Thoracic aorta (tissue), 2 donors: Measurements from ENCODE around the gene TLE4. TPM values are rescaled to one million over a fixed set of nuclear protein-coding genes. Genes with fewer than 3 reads are reported as not detected.

ENCODE experiments used
- ATAC-seq: fragments of 150-250 bp; one replicate; pipeline ENCODE4 v1.8.0; 2017; ENCODE audit warnings: low read depth; ENCODE audit not compliant: insufficient number of reproducible peaks, low FRiP score
- DNase-seq: peaks from one replicate; pipeline ENCODE4 v3.0.0-alpha.2; 2020; ENCODE audit warnings: low spot score
- H3K27ac ChIP-seq, 2 donors: fragments of 200-600 bp; sonication (generic); 1 replicate in 1 of 2; 2 replicates in 1 of 2; pipeline ENCODE4 v1.5.1; 2016; ENCODE audit warnings: mild to moderate bottlenecking in 2 of 2, moderate library complexity in 2 of 2
- H3K27me3 ChIP-seq: fragments of 200-600 bp; sonication (generic); replicated peaks from 2 replicates; pipeline ENCODE4 v1.6.0; 2016; ENCODE audit warnings: mild to moderate bottlenecking; ENCODE audit not compliant: insufficient read depth
- H3K36me3 ChIP-seq: fragments of 200-600 bp; sonication (generic); one replicate; pipeline ENCODE4 v1.5.1; 2016
- H3K4me1 ChIP-seq, 2 donors: fragments of 200-600 bp; sonication (generic); 1 replicate in 1 of 2; 2 replicates in 1 of 2; pipeline versions ENCODE4 v1.5.1 to v1.6.0; 2016; ENCODE audit warnings: low read depth in 2 of 2, mild to moderate bottlenecking in 1 of 2; ENCODE audit not compliant: control insufficient read depth in 1 of 2
- H3K4me3 ChIP-seq: fragments of 200-600 bp; sonication (generic); 2 replicates; pipeline ENCODE4 v1.5.1; 2016; ENCODE audit warnings: mild to moderate bottlenecking
- H3K9me3 ChIP-seq: fragments of 200-600 bp; sonication (generic); 2 replicates; pipeline ENCODE4 v1.5.1; 2016
- total RNA-seq, 2 donors: library from RNA; depleted of rRNA; stranded (reverse); fragments of >200 nt; gene quantifications; one replicate each; pipeline versions ENCODE4 v1.1.0 to v1.2.3, GENCODE V29; 2016
- TF ChIP-seq, protein P1 (sequence below): fragments of 200-600 bp; sonication (generic); IDR thresholded peaks from one replicate; pipeline ENCODE4 v1.5.1; 2019; ENCODE audit warnings: antibody characterized with exemption

TLE4 gene
- total RNA-seq, 2 donors from 2014 or later, result 19.7 to 44.1 TPM

DNA sequence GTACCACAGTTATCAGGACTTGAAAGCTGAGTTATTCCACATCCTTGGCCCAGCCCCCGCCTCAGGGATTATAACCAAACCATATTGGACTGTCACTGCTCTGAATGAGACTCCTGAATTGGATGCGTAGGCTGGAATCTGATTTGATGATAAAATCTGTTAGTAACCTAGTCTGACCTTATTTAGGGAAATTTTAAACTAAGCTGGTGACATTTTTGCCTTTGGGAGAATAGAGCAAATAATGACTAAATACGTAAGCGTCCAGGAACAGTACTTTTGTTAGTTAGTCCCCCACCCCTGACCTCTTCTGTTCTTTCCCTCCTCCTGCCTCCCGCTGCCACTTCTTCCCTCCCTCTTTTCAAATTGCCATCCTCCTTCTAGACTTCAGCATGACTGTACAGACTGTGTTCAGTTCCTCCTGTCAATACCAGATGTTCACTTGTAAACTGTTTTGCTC is 92.6 kb downstream of the TLE4 start:
- TF ChIP-seq, protein P1, sequence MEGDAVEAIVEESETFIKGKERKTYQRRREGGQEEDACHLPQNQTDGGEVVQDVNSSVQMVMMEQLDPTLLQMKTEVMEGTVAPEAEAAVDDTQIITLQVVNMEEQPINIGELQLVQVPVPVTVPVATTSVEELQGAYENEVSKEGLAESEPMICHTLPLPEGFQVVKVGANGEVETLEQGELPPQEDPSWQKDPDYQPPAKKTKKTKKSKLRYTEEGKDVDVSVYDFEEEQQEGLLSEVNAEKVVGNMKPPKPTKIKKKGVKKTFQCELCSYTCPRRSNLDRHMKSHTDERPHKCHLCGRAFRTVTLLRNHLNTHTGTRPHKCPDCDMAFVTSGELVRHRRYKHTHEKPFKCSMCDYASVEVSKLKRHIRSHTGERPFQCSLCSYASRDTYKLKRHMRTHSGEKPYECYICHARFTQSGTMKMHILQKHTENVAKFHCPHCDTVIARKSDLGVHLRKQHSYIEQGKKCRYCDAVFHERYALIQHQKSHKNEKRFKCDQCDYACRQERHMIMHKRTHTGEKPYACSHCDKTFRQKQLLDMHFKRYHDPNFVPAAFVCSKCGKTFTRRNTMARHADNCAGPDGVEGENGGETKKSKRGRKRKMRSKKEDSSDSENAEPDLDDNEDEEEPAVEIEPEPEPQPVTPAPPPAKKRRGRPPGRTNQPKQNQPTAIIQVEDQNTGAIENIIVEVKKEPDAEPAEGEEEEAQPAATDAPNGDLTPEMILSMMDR, result no peak
- no peaks in the 10 kb centered on the region for H3K9me3 ChIP-seq
- H3K27ac ChIP-seq, result no peak overlapping the region
- H3K4me1 ChIP-seq, result peaks cover 3 to 4% of the 10 kb centered on the region in 2 donors
- no peak for DNase-seq
- no peak overlapping the region for H3K4me3 ChIP-seq
- H3K27me3 ChIP-seq, result no peaks in the 10 kb centered on the region
- no peak for ATAC-seq
- H3K36me3 ChIP-seq, result no peaks in the 10 kb centered on the region

DNA sequence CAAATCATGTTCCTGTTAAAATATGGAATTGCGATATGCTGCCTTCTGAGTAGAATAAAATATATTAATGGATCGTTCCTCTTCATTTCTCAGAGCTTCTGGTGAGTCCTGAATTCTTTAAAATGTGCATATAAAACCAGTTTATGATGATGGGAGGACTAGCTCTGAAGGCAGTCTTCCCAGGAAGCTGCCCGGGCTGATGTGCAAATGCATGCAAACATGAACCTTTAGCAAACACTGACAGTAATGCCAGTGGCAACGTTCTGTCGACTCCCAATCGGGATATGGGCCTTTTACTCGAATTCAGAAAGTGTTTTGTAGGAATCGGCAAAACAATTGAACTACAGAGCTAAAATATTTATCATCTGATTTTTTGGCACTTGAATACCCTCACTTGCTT is 93.6 kb downstream of the TLE4 start:
- no peaks in the 10 kb centered on the region for H3K36me3 ChIP-seq
- peaks cover 3 to 4% of the 10 kb centered on the region in 2 donors for H3K4me1 ChIP-seq
- H3K27ac ChIP-seq, result no peak overlapping the region
- DNase-seq (no peak), ATAC-seq (no peak)
- TF ChIP-seq, protein P1, result no peak
- no peaks in the 10 kb centered on the region for H3K27me3 ChIP-seq
- H3K4me3 ChIP-seq, result no peak overlapping the region
- no peaks in the 10 kb centered on the region for H3K9me3 ChIP-seq

DNA sequence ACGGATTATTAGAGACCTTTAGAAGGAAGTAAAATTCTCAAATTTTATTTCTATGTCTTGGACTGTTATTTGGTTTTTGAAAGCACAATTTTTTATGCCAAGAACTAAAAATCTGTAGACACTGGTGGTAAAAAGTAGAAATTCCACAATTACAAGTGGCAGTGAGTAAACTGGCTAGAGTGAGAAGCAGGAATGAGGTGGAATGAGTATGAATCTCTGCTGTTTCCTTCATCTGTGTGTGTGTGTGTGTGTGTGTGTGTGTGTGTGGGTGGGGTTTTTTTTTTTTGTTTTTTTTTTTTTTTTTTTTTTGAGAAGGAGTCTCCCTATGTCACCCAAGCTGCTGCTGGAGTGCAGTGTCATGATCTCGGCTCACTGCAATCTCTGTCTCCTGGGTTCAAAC is 94.2 kb downstream of the TLE4 start:
- Histone ChIP-seq H3K4me1 (peaks cover 3 to 4% of the 10 kb centered on the region in 2 donors), H3K27me3 (no peaks in the 10 kb centered on the region), H3K4me3 (no peak overlapping the region), H3K36me3 (no peaks in the 10 kb centered on the region), H3K27ac (no peak overlapping the region), H3K9me3 (no peaks in the 10 kb centered on the region)
- DNase-seq (no peak), ATAC-seq (no peak)
- TF ChIP-seq, protein P1, result no peak

- DNase-seq (no peak), ATAC-seq (no peak)
- Histone ChIP-seq H3K27me3 (no peaks in the 10 kb centered on the region), H3K9me3 (no peaks in the 10 kb centered on the region), H3K4me1 (peaks cover 3 to 4% of the 10 kb centered on the region in 2 donors), H3K4me3 (no peak overlapping the region), H3K36me3 (no peaks in the 10 kb centered on the region), H3K27ac (no peak overlapping the region)
- TF ChIP-seq, protein P1, result no peak
These were observed 95.4 kb downstream of the TLE4 start for GRCh38 chr9:79667120-79667519.

GRCh38 chr9:79667817-79668436 is 96.2 kb downstream of the TLE4 start:
- H3K4me1 ChIP-seq, result peaks cover 6 to 7% of the 10 kb centered on the region in 2 donors
- H3K36me3 ChIP-seq, result no peaks in the 10 kb centered on the region
- no peak for ATAC-seq
- H3K4me3 ChIP-seq, result no peak overlapping the region
- DNase-seq, result no peak
- no peaks in the 10 kb centered on the region for H3K9me3 ChIP-seq
- TF ChIP-seq, protein P1, result no peak
- H3K27me3 ChIP-seq, result no peaks in the 10 kb centered on the region
- H3K27ac ChIP-seq, result no peak overlapping the region
